H1 (cell line): ENCODE measurements around the gene TBC1D22A. TPM values are rescaled to one million over a fixed set of nuclear protein-coding genes. Genes with fewer than 3 reads are reported as not detected.

ENCODE experiments used
- ASH2L ChIP-seq: fragments of 200-600, 300-600 bp; sonication (generic); IDR thresholded peaks from one replicate; pipeline ENCODE4 v1.7.1; 2017; ENCODE audit warnings: low read length
- BCL11A ChIP-seq, 2 experiments: IDR thresholded peaks; one replicate each; pipeline ENCODE4 v1.6.1; 2011; ENCODE audit warnings: low read depth in 2 of 2, low read length in 2 of 2, mild to moderate bottlenecking in 2 of 2
- GABPA ChIP-seq: IDR thresholded peaks from 2 replicates; pipeline ENCODE4 v1.6.1; 2011; ENCODE audit warnings: mild to moderate bottlenecking, low read length, moderate library complexity, borderline replicate concordance; ENCODE audit not compliant: insufficient read depth
- JUN ChIP-seq: IDR thresholded peaks from 2 replicates; pipeline ENCODE4 v1.6.1; 2011; ENCODE audit warnings: low read depth, mild to moderate bottlenecking, improper control_type of control experiment, low read length
- POU5F1 ChIP-seq: IDR thresholded peaks from 2 replicates; pipeline ENCODE4 v1.6.1; 2011; ENCODE audit warnings: low read depth, mild to moderate bottlenecking, low read length, moderate library complexity
- RBBP5 ChIP-seq: IDR thresholded peaks from 2 replicates; pipeline ENCODE4 v1.7.1; 2012; ENCODE audit warnings: low read depth, mild to moderate bottlenecking, inconsistent platforms, low read length, moderate library complexity, borderline replicate concordance
- RXRA ChIP-seq: IDR thresholded peaks from 2 replicates; pipeline ENCODE4 v1.6.1; 2011; ENCODE audit warnings: low read depth, mild to moderate bottlenecking, low read length, moderate library complexity; ENCODE audit not compliant: insufficient read depth
- SAP30 ChIP-seq: fragments of 300-600 bp; sonication (generic); IDR thresholded peaks from 2 replicates; pipeline ENCODE4 v1.7.1; 2012; ENCODE audit warnings: low read length, moderate library complexity, mild to moderate bottlenecking, inconsistent platforms; ENCODE audit not compliant: insufficient read depth, insufficient replicate concordance
- TAF7 ChIP-seq: optimal IDR thresholded peaks from 2 replicates; pipeline ENCODE3; 2011; ENCODE audit warnings: low read depth, mild to moderate bottlenecking, inconsistent platforms, low read length, moderate library complexity, borderline replicate concordance
- polyA plus RNA-seq, 7 experiments: library from polyadenylated mRNA; depleted of rRNA in 3 of 7; stranded (reverse) in 5 of 7; unstranded in 2 of 7; fragments of >200 nt in 5 of 7; fragments of 200-250 nt in 2 of 7; gene quantifications; 1 replicate in 5 of 7; 2 replicates in 1 of 7; 4 replicates in 1 of 7; pipeline versions ENCODE4 v1.2.1 to v1.2.3, GENCODE V29; 2011 to 2013; ENCODE audit warnings: missing spikeins in 2 of 7, mixed read lengths in 2 of 7
- total RNA-seq: library from RNA; stranded (reverse); fragmentation: NEBNext Ultra II Directional; extraction: Animal tissue kit (Norgen Biotek cat#: 25700); gene quantifications from 2 replicates; pipeline ENCODE4 v1.2.1, GENCODE V29; 2021

The TBC1D22A gene
- total and polyA plus RNA-seq, 2 of the 8 experiments (the other 6 are each of a cell fraction or from before 2014, with no cell fraction given), result 11.9 to 18.4 TPM

DNA sequence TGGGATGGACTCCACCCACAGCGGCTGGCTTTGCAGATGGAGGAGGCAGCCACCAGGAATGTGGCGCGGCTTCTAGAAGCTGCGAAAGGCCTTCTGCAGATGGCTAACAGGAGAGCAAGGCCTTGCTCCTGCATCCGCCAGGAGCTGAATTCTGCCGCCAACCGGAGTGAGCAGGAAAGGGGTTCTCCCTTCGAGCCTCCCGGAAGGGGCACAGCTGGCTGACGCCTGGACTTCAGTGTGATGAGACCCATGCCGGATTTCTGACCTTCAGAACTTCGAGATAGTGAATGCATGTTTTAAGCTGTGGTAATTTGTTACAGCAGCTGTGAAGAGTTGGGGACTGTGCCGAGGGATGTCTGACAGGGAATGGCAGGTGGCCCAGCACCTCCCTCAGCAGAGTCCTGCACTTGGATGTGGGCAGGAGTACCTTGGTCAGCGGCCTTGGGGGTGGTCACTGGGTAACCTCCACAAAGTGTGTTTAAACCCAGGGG, 7.7 kb downstream of the TBC1D22A start (continued):
- TF ChIP-seq GABPA, result no peak
- no peak for TF ChIP-seq POU5F1
- TF ChIP-seq BCL11A (IDR thresholded peaks at IDR 0.05; ENCODE audit: low read depth in 2 of 2, low read length in 2 of 2), result no peak
- no peak for TF ChIP-seq TAF7
- TF ChIP-seq ASH2L, result no peak
- TF ChIP-seq RBBP5, result no peak
- TF ChIP-seq RXRA, result no peak
- TF ChIP-seq JUN, result no peak
- TF ChIP-seq SAP30, result no peak
